Uterus (tissue), 4 donors: Measurements from ENCODE around the gene CORO7. TPM values are rescaled to one million over a fixed set of nuclear protein-coding genes. Genes with fewer than 3 reads are reported as not detected.
A peak's percentile ranks its signal among the peaks of the same experiment; 100 is the strongest.

ENCODE experiments used
- DNase-seq, 2 donors: peaks; one replicate each; pipeline ENCODE4 v3.0.0-alpha.2; 2019 to 2020
- H3K27ac ChIP-seq, 2 donors: fragments of 200-600 bp; sonication (generic); 1 replicate in 1 of 2; 2 replicates in 1 of 2; pipeline ENCODE4 v1.5.1; 2016 to 2018
- H3K27me3 ChIP-seq, 2 donors: fragments of 200-600 bp; sonication (generic); one replicate each; pipeline ENCODE4 v1.5.1; 2018 to 2019; ENCODE audit warnings: control low read depth in 1 of 2
- H3K36me3 ChIP-seq, 2 donors: fragments of 200-600 bp; sonication (generic); one replicate each; pipeline ENCODE4 v1.5.1; 2019; ENCODE audit warnings: control low read depth in 1 of 2
- H3K4me1 ChIP-seq, 2 donors: fragments of 200-600 bp; sonication (generic); one replicate each; pipeline ENCODE4 v1.5.1; 2018 to 2019; ENCODE audit warnings: control low read depth in 1 of 2
- H3K4me3 ChIP-seq, 2 donors: fragments of 200-600 bp; sonication (generic); 1 replicate in 1 of 2; 2 replicates in 1 of 2; pipeline ENCODE4 v1.5.1; 2018 to 2019; ENCODE audit warnings: mild to moderate bottlenecking in 1 of 2
- H3K9me3 ChIP-seq, 2 donors: fragments of 200-600 bp; sonication (generic); one replicate each; pipeline ENCODE4 v1.5.1; 2019; ENCODE audit warnings: control low read depth in 1 of 2
- POLR2A ChIP-seq, 2 donors: fragments of 450-650 bp; IDR thresholded peaks; one replicate each; pipeline ENCODE4 v1.6.1; 2016; ENCODE audit warnings: antibody characterized with exemption in 2 of 2, mild to moderate bottlenecking in 1 of 2, moderate library complexity in 1 of 2
- intact Hi-C: fragments of 100-400 bp; cut with DNase I; formaldehyde crosslinking; loops from one replicate; pipeline ENCODE4 v1.15.1; 2023; ENCODE audit warnings: low total_unique reads
- total RNA-seq, 4 donors: library from RNA; depleted of rRNA in 3 of 4; stranded (reverse); fragments of >200 nt in 3 of 4; gene quantifications; one replicate each; pipeline versions ENCODE4 v1.1.0 to v1.2.4, GENCODE V29; 2014 to 2023
- TF ChIP-seq, protein P1 (sequence below), 4 experiments: fragments of 200-600 bp in 2 of 4; fragments of 450-650 bp in 2 of 4; sonication (generic) in 2 of 4; IDR thresholded peaks; one replicate each; pipeline ENCODE4 v1.5.1; 2016 to 2019; ENCODE audit warnings: antibody characterized with exemption in 4 of 4, mild to moderate bottlenecking in 2 of 4, moderate library complexity in 1 of 4
- donor health status: DM: yes; HTN: yes; CAD: no.

CORO7 gene
- total RNA-seq, 4 donors from 2014 or later, result 13.8 to 52.1 (median 30.0) TPM

DNA sequence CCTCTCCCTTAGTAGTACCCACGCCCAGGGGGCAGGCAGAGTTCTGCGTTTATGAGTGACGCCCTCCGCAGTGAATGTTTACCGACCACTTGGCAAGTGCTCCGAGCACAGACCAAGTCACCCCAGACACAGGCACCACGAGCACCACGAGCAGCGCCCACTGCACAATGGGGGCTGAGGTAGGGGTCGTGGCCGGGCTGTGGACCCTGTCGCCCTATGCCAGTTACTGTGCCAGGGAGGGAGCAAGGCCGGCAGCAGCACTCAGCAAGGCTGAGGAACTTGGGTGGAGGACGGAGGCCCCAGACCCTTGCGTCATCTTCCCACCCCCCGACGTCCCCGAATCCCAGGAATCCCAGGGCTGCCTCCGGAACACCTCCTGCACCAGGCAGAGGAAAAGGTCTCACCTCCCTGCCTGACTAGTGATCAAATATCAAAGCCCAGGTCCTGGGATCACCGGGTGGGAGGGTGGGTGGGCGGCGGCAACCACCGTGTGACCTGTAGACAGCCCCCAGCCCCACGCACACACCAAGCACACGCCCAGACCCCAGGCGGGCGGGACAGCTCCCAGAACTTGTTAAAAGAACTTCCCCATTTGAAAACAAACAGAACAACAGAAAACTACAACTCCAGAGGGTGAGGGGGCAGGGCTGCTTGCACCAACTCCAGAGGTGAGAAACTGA lies 39.4 kb downstream of the CORO7 start:
- Histone ChIP-seq H3K27me3 (no peaks in the 10 kb centered on the region), H3K4me3 (no peak overlapping the region), H3K4me1 (peaks cover 0 to 37% of the 10 kb centered on the region in 2 donors), H3K27ac (peak overlapping the region; percentile 96 to 97), H3K36me3 (no peaks in the 10 kb centered on the region), H3K9me3 (no peaks in the 10 kb centered on the region)
- intact Hi-C loops, result no loop called here
- TF ChIP-seq POLR2A (IDR thresholded peaks at IDR 0.05), result no peak
- TF ChIP-seq, protein P1, sequence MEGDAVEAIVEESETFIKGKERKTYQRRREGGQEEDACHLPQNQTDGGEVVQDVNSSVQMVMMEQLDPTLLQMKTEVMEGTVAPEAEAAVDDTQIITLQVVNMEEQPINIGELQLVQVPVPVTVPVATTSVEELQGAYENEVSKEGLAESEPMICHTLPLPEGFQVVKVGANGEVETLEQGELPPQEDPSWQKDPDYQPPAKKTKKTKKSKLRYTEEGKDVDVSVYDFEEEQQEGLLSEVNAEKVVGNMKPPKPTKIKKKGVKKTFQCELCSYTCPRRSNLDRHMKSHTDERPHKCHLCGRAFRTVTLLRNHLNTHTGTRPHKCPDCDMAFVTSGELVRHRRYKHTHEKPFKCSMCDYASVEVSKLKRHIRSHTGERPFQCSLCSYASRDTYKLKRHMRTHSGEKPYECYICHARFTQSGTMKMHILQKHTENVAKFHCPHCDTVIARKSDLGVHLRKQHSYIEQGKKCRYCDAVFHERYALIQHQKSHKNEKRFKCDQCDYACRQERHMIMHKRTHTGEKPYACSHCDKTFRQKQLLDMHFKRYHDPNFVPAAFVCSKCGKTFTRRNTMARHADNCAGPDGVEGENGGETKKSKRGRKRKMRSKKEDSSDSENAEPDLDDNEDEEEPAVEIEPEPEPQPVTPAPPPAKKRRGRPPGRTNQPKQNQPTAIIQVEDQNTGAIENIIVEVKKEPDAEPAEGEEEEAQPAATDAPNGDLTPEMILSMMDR (IDR thresholded peaks at IDR 0.05), result no peak
- peak in 1 of 2 donors; percentile 56 for DNase-seq

DNA sequence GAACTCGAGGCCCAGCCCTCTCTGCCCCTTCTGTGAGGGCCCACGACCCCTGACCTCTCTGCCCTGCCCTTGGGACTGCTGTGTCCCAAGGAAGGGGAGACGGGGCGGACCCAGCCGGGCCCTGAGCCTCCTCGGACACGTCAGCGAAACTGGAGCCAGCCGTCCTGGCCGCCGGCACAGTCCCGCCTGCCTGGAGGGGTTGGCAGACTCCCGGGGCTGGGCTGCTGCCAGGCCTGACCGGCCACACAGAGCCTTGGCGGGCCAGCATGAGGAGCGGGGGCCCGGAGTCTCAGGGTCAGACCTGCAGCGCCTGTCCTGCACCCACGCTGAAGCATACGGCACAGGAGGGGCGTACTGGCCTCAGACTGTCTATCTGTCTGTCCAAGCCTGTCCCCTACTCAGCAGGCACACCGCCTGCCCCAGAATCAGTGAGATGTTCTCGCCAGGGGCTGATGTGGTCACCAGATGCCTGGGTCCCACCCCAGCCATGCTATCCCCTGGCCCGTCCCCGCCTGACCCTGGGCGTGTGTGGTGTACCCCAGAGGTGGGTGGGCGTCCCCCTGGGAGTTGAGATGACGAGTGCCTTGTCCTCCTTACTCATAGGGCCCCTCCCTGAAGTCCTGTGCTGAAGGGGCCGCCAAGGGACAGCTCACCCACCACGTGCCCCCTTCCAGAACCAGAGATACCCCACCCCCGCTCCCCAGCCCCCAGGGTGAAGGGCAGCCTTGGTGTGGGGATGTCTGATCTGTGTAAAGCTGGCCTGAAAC lies 40.1 kb downstream of the CORO7 start:
- no peak overlapping the region for H3K4me3 ChIP-seq
- peak overlapping the region; percentile 96 to 97 for H3K27ac ChIP-seq
- H3K4me1 ChIP-seq, result peaks cover 0 to 38% of the 10 kb centered on the region in 2 donors

DNA sequence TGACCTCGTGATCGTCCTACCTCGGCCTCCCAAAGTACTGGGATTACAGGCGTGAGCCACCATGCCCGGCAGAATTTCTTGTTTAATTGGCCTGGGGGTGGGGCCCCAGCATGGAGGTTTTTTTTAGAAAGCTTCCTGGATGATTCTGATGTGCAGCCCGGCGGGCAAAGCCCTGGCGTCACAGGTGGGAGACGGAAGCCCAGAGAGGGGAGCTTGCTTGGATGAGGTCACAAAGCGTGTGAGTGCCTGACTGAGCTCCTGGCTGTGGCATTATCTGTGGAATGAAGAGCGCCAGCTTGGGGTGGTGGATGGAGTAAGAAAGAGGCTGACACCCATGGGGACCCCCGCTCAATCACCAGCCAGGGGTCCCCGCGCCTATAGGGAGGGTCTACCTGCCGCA lies 40.7 kb downstream of the CORO7 start:
- Histone ChIP-seq H3K4me1 (peaks cover 0 to 43% of the 10 kb centered on the region in 2 donors), H3K9me3 (no peaks in the 10 kb centered on the region), H3K4me3 (no peak overlapping the region), H3K27ac (peak overlapping the region; percentile 96 to 97), H3K36me3 (no peaks in the 10 kb centered on the region), H3K27me3 (no peaks in the 10 kb centered on the region)
- intact Hi-C loops, result no loop called here
- DNase-seq, result peak in 1 of 2 donors; percentile 49
- no peak for TF ChIP-seq POLR2A (IDR thresholded peaks at IDR 0.05)
- TF ChIP-seq, protein P1 (IDR thresholded peaks at IDR 0.05), result no peak

More for the DNA sequence above, 40.1 kb downstream of the CORO7 start:
- intact Hi-C loops, result no loop called here
- TF ChIP-seq, protein P1 (IDR thresholded peaks at IDR 0.05), result no peak
- TF ChIP-seq POLR2A (IDR thresholded peaks at IDR 0.05), result peak in 1 of 2 donors; percentile 35
- H3K9me3 ChIP-seq, result no peaks in the 10 kb centered on the region
- peak; percentile 92 to 97 for DNase-seq
- no peaks in the 10 kb centered on the region for H3K27me3 ChIP-seq
- H3K36me3 ChIP-seq, result no peaks in the 10 kb centered on the region

DNA sequence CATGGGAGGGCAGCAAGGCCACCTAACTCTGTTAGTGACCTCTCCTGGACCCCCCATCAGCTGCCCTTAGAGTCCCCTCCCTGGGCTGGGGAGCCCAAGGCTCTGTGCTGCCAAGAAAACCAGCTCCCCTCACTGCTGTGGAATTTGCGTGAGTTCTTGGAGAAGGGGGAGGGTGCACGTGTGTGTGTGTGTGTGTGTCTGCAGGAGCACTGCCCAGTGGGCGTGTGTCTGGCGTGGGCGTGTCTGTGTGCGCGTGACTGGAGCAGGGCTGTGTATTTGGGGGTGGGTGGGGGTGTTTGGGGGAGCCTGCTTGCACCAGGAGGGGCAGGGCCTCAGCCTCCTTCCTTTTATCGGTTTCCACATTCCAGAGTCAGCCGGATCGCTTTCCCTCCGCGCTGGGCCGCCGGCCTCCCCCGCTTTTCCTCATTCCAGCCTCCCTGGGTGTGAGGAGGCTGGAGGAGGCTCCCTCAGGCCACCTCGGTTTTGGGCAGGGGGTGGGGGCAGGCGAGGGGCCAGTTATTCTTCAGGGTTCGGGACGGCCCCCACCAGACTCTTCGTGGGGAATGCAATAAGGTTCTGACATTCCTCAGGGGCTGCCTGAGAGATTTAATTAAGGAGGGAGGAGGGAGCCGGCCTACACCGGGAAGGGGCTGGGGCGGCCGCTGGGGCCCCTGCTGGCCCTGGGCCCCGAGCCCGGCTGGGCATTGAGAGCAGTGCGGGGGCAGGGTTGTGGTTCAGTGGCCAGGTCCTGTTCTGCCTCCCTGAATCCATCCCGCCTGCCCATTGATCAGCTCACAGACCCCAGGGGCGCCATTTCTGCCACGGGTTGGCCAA lies 42.3 kb downstream of the CORO7 start:
- Histone ChIP-seq H3K27me3 (no peaks in the 10 kb centered on the region), H3K36me3 (no peaks in the 10 kb centered on the region), H3K4me3 (peak overlapping the region; percentile 55 to 63), H3K4me1 (peaks cover 0 to 37% of the 10 kb centered on the region in 2 donors), H3K9me3 (no peaks in the 10 kb centered on the region), H3K27ac (peak overlapping the region; percentile 96 to 97)
- peak; percentile 94 to 95 for DNase-seq
- TF ChIP-seq, protein P1 (IDR thresholded peaks at IDR 0.05), result no peak
- TF ChIP-seq POLR2A (IDR thresholded peaks at IDR 0.05), result peak in 1 of 2 donors; percentile 62
- intact Hi-C loops, result no loop called here
